H1 (cell line): Measurements from ENCODE around the gene SLC28A1. TPM values are rescaled to one million over a fixed set of nuclear protein-coding genes. Genes with fewer than 3 reads are reported as not detected.

Experiments used
- CTCF ChIA-PET: fragments of 300-600 bp; sonication (Branson Sonifier 250); formaldehyde crosslinking; loops from one replicate; lab custom pipeline; 2021; ENCODE audit not compliant: partially characterized antibody; lab: Charles Lee
- POLR2A ChIA-PET: fragments of 300-600 bp; sonication (Branson Sonifier 250); formaldehyde crosslinking; loops from one replicate; lab custom pipeline; 2021; ENCODE audit warnings: inconsistent platforms; ENCODE audit not compliant: partially characterized antibody; lab: Charles Lee
- DNase-seq, 2 experiments: peaks; one replicate each; pipeline versions ENCODE4 v3.0.0 to v3.0.0-alpha.2; 2010 to 2022; ENCODE audit warnings: low spot score in 2 of 2, low read depth in 1 of 2, mixed read lengths in 1 of 2
- FAIRE-seq: peaks from 2 replicates; lab custom pipeline; 2011; peaks lifted over from hg19 to GRCh38; lab: Jason Lieb, UNC
- H2AFZ ChIP-seq: 2 replicates; pipeline ENCODE4 v1.8.1; 2012; ENCODE audit warnings: low read length, inconsistent platforms
- H2AK5ac ChIP-seq: 2 replicates; pipeline ENCODE4 v1.6.1; 2013; ENCODE audit warnings: low read depth, low read length
- H2BK120ac ChIP-seq: replicated peaks from 2 replicates; pipeline ENCODE3; 2013; ENCODE audit warnings: low read depth, low read length, inconsistent platforms
- H2BK12ac ChIP-seq: 2 replicates; pipeline ENCODE4 v1.6.1; 2013; ENCODE audit warnings: low read depth, low read length
- H2BK15ac ChIP-seq: 2 replicates; pipeline ENCODE4 v1.6.1; 2013; ENCODE audit warnings: low read length
- H2BK20ac ChIP-seq: 2 replicates; pipeline ENCODE4 v1.6.1; 2013; ENCODE audit warnings: low read length
- H2BK5ac ChIP-seq: 2 replicates; pipeline ENCODE4 v1.6.1; 2013; ENCODE audit warnings: low read depth, low read length
- H3K14ac ChIP-seq: 2 replicates; pipeline ENCODE4 v1.6.1; 2013; ENCODE audit warnings: inconsistent platforms; ENCODE audit not compliant: insufficient read length
- H3K18ac ChIP-seq: 2 replicates; pipeline ENCODE4 v1.6.1; 2013; ENCODE audit warnings: low read length; ENCODE audit errors: extremely low read depth
- H3K23ac ChIP-seq: 2 replicates; pipeline ENCODE4 v1.6.1; 2013; ENCODE audit warnings: inconsistent platforms; ENCODE audit not compliant: insufficient read length
- H3K23me2 ChIP-seq: 2 replicates; pipeline ENCODE4 v1.6.1; 2013; ENCODE audit warnings: low read depth, low read length
- H3K27ac ChIP-seq: 2 replicates; pipeline ENCODE4 v1.6.1; 2011; ENCODE audit warnings: low read depth, low read length, inconsistent platforms
- H3K27me3 ChIP-seq, 4 experiments: replicated peaks in 1 of 4; 1 replicate in 1 of 4; 2 replicates in 3 of 4; pipeline versions ENCODE4 v1.6.1 to v1.8.1; 2011 to 2013; ENCODE audit warnings: low read length in 3 of 4, mild to moderate bottlenecking in 3 of 4, inconsistent platforms in 2 of 4, mixed read lengths in 2 of 4, moderate library complexity in 1 of 4; ENCODE audit not compliant: control insufficient read depth in 3 of 4, insufficient read depth in 3 of 4; ENCODE audit errors: extremely low read depth in 1 of 4
- H3K36me3 ChIP-seq, 4 experiments: 2 replicates each; pipeline versions ENCODE4 v1.6.1 to v1.8.1; 2011 to 2013; ENCODE audit warnings: mild to moderate bottlenecking in 4 of 4, low read length in 3 of 4, moderate library complexity in 2 of 4, control low read depth in 1 of 4, inconsistent platforms in 1 of 4; ENCODE audit not compliant: insufficient read depth in 4 of 4, control insufficient read depth in 2 of 4
- H3K4ac ChIP-seq: replicated peaks from 2 replicates; pipeline ENCODE3; 2013; ENCODE audit warnings: low read length, low read depth, mixed read lengths, inconsistent platforms; ENCODE audit not compliant: insufficient read length
- H3K4me1 ChIP-seq, 4 experiments: replicated peaks in 1 of 4; 1 replicate in 1 of 4; 2 replicates in 3 of 4; pipeline versions ENCODE4 v1.6.1 to v1.8.1; 2011 to 2013; ENCODE audit warnings: low read length in 3 of 4, inconsistent platforms in 2 of 4, mixed read lengths in 1 of 4; ENCODE audit not compliant: insufficient read depth in 4 of 4, control insufficient read depth in 3 of 4
- H3K4me2 ChIP-seq, 2 experiments: 2 replicates each; pipeline versions ENCODE4 v1.6.1 to v1.8.1; 2011 to 2013; ENCODE audit warnings: low read depth in 2 of 2, low read length in 2 of 2, control low read depth in 1 of 2, inconsistent platforms in 1 of 2, mild to moderate bottlenecking in 1 of 2; ENCODE audit not compliant: insufficient read depth in 1 of 2
- H3K4me3 ChIP-seq, 4 experiments: fragments of 200-600, 300-600 bp in 1 of 4; sonication (generic), shearing (Covaris generic), sonication (Bioruptor Twin) in 1 of 4; 2 replicates each; pipeline versions ENCODE4 v1.5.1 to v1.8.1; 2011 to 2016; ENCODE audit warnings: low read length in 4 of 4, low read depth in 3 of 4, control low read depth in 2 of 4, inconsistent platforms in 2 of 4, mild to moderate bottlenecking in 2 of 4, mixed read lengths in 1 of 4, moderate library complexity in 1 of 4; ENCODE audit not compliant: insufficient read depth in 2 of 4; ENCODE audit errors: extremely low read depth in 1 of 4
- H3K56ac ChIP-seq: replicated peaks from 2 replicates; pipeline ENCODE3; 2013; ENCODE audit warnings: low read depth, mild to moderate bottlenecking, mixed read lengths, low read length, inconsistent platforms; ENCODE audit not compliant: insufficient read length
- H3K79me1 ChIP-seq: 2 replicates; pipeline ENCODE4 v1.6.1; 2013; ENCODE audit warnings: low read depth, low read length, control low read depth
- H3K79me2 ChIP-seq, 2 experiments: 2 replicates each; pipeline versions ENCODE4 v1.6.1 to v1.8.1; 2012 to 2013; ENCODE audit warnings: low read length in 2 of 2, mild to moderate bottlenecking in 2 of 2, inconsistent platforms in 1 of 2; ENCODE audit not compliant: insufficient read depth in 2 of 2, control insufficient read depth in 1 of 2
- H3K9ac ChIP-seq, 4 experiments: replicated peaks in 1 of 4; 1 replicate in 1 of 4; 2 replicates in 3 of 4; pipeline versions ENCODE4 v1.6.1 to v1.8.1; 2011 to 2013; ENCODE audit warnings: low read depth in 3 of 4, low read length in 3 of 4, control low read depth in 2 of 4, mild to moderate bottlenecking in 2 of 4, moderate library complexity in 2 of 4, inconsistent platforms in 1 of 4; ENCODE audit errors: extremely low read depth in 1 of 4
- H3K9me3 ChIP-seq, 2 experiments: 2 replicates each; pipeline versions ENCODE4 v1.6.1 to v1.8.1; 2012 to 2013; ENCODE audit warnings: mild to moderate bottlenecking in 2 of 2, moderate library complexity in 2 of 2, control low read depth in 1 of 2, inconsistent platforms in 1 of 2, low read depth in 1 of 2, low read length in 1 of 2, mixed read lengths in 1 of 2; ENCODE audit not compliant: insufficient read depth in 2 of 2
- H4K20me1 ChIP-seq, 2 experiments: replicated peaks in 1 of 2; 2 replicates each; pipeline versions ENCODE3 to v1.8.1; 2011 to 2013; ENCODE audit warnings: inconsistent platforms in 2 of 2, low read length in 2 of 2, mild to moderate bottlenecking in 1 of 2; ENCODE audit not compliant: insufficient read depth in 2 of 2, control insufficient read depth in 1 of 2
- H4K5ac ChIP-seq: 2 replicates; pipeline ENCODE4 v1.6.1; 2013; ENCODE audit warnings: low read length, low read depth, mixed read lengths, inconsistent platforms; ENCODE audit not compliant: insufficient read length
- H4K8ac ChIP-seq: 2 replicates; pipeline ENCODE4 v1.8.0; 2013; ENCODE audit warnings: mild to moderate bottlenecking, moderate library complexity, low read length, inconsistent platforms; ENCODE audit not compliant: insufficient read depth; ENCODE audit errors: extremely low read depth
- H4K91ac ChIP-seq: replicated peaks from 2 replicates; pipeline ENCODE3; 2013; ENCODE audit warnings: low read length, mixed read lengths, inconsistent platforms; ENCODE audit not compliant: insufficient read length
- ASH2L ChIP-seq: fragments of 200-600, 300-600 bp; sonication (generic); IDR thresholded peaks from one replicate; pipeline ENCODE4 v1.7.1; 2017; ENCODE audit warnings: low read length
- RNF2 ChIP-seq: fragments of 200-900, 300-1000 bp; sonication (generic); IDR thresholded peaks from 2 replicates; pipeline ENCODE4 v1.7.1; 2016; ENCODE audit warnings: borderline replicate concordance, low read depth, mild to moderate bottlenecking, antibody characterized with exemption, low read length; ENCODE audit not compliant: poor library complexity, severe bottlenecking; ENCODE audit errors: missing control alignments
- SUZ12 ChIP-seq: fragments of 200-600 bp; sonication (generic); IDR thresholded peaks from 2 replicates; pipeline ENCODE4 v1.6.1; 2012; ENCODE audit warnings: mild to moderate bottlenecking, inconsistent platforms, low read length, moderate library complexity, mixed read lengths
- TAF7 ChIP-seq: optimal IDR thresholded peaks from 2 replicates; pipeline ENCODE3; 2011; ENCODE audit warnings: low read depth, mild to moderate bottlenecking, inconsistent platforms, low read length, moderate library complexity, borderline replicate concordance
- WGBS, 2 experiments: shearing (Covaris generic) in 1 of 2; methylation state at CpG; one replicate each; pipeline versions ENCODE4 v1.1.6 to v1.1.7; 2013 to 2015; ENCODE audit warnings: low lambda C conversion rate in 2 of 2, mixed read lengths in 2 of 2, inconsistent platforms in 1 of 2, low coverage in 1 of 2, missing lambda C conversion rate in 1 of 2; ENCODE audit not compliant: insufficient replicate concordance in 2 of 2, insufficient coverage in 1 of 2, insufficient read length in 1 of 2; ENCODE audit errors: extremely low coverage in 1 of 2, missing lambda C conversion rate in 1 of 2; 5-methylcytosine and 5-hydroxymethylcytosine counted together
- polyA plus RNA-seq, 7 experiments: library from polyadenylated mRNA; depleted of rRNA in 3 of 7; stranded (reverse) in 5 of 7; unstranded in 2 of 7; fragments of >200 nt in 5 of 7; fragments of 200-250 nt in 2 of 7; gene quantifications; 1 replicate in 5 of 7; 2 replicates in 1 of 7; 4 replicates in 1 of 7; pipeline versions ENCODE4 v1.2.1 to v1.2.3, GENCODE V29; 2011 to 2013; ENCODE audit warnings: missing spikeins in 2 of 7, mixed read lengths in 2 of 7
- total RNA-seq: library from RNA; stranded (reverse); fragmentation: NEBNext Ultra II Directional; extraction: Animal tissue kit (Norgen Biotek cat#: 25700); gene quantifications from 2 replicates; pipeline ENCODE4 v1.2.1, GENCODE V29; 2021

The SLC28A1 gene
- total and polyA plus RNA-seq, 2 of the 8 experiments (the other 6 are each of a cell fraction or from before 2014, with no cell fraction given): 0.09 TPM; not detected in 1

- no peak overlapping the region for H4K8ac ChIP-seq
- FAIRE-seq (no peak), DNase-seq (no peak)
- H3K79me2 ChIP-seq: 0 out of 4 replicates have a peak, but pooled peaks cover 0 to 6% of the 10 kb centered on the region in 2 experiments
- H3K4me1 ChIP-seq: peaks cover 0 to 5% (median 2%) of the 10 kb centered on the region in 4 experiments; a peak in 4 of 7 replicates
- no peaks in the 10 kb centered on the region for H3K9me3 ChIP-seq
- POLR2A ChIA-PET: no interaction called here
- peak overlapping the region; percentile 73 to 82 for H3K4me2 ChIP-seq
- TF ChIP-seq TAF7 (no peak), ASH2L (peak; percentile 56), RNF2 (peak; percentile 70), SUZ12 (peak; percentile 73)
- no peak overlapping the region for H2BK15ac ChIP-seq
- no peak overlapping the region for H4K91ac ChIP-seq
- H3K4ac ChIP-seq: no peak overlapping the region
- H3K23me2 ChIP-seq: peaks cover 14% of the 10 kb centered on the region; the same call in 1 of the 2 replicates
- H3K9ac ChIP-seq: no peak overlapping the region
- peaks cover 5 to 43% (median 30%) of the 10 kb centered on the region in 4 experiments for H3K27me3 ChIP-seq
- no peak overlapping the region for H3K14ac ChIP-seq
- H3K23ac ChIP-seq: no peak overlapping the region
- H3K56ac ChIP-seq: no peak overlapping the region
- H2AFZ ChIP-seq: no peak overlapping the region; the same call in 1 of the 2 replicates
- H3K18ac ChIP-seq: no peak overlapping the region; the same call in 1 of the 2 replicates
- no peak overlapping the region for H2AK5ac ChIP-seq
- H3K36me3 ChIP-seq: no peaks in the 10 kb centered on the region
- WGBS, 2 experiments: 4% methylated on average over 44 of the region's 46 CpGs; no CpG with 5 or more reads in 1 of the 2 experiments
- no peak overlapping the region for H3K27ac ChIP-seq
- no peak overlapping the region for H4K5ac ChIP-seq
- CTCF ChIA-PET: interaction anchor here (1.0 to 2.9 kb wide), 2 partner anchors 25 to 29 kb away, joined by 3 to 11 read pairs; no protein-coding TSS in a partner anchor
- H2BK20ac ChIP-seq: no peak overlapping the region
- peak overlapping the region; percentile 42 to 86 (median 74) for H3K4me3 ChIP-seq
- no peak overlapping the region for H2BK5ac ChIP-seq
- peaks cover 3 to 6% of the 10 kb centered on the region in 2 experiments for H4K20me1 ChIP-seq
- no peak overlapping the region for H2BK12ac ChIP-seq
- no peaks in the 10 kb centered on the region for H3K79me1 ChIP-seq
- no peak overlapping the region for H2BK120ac ChIP-seq
Observed at GRCh38 chr15:84982301-84982920, 97.9 kb downstream of the SLC28A1 start.
